ENCODE data around the gene PRR35.

The PRR35 gene

DNA sequence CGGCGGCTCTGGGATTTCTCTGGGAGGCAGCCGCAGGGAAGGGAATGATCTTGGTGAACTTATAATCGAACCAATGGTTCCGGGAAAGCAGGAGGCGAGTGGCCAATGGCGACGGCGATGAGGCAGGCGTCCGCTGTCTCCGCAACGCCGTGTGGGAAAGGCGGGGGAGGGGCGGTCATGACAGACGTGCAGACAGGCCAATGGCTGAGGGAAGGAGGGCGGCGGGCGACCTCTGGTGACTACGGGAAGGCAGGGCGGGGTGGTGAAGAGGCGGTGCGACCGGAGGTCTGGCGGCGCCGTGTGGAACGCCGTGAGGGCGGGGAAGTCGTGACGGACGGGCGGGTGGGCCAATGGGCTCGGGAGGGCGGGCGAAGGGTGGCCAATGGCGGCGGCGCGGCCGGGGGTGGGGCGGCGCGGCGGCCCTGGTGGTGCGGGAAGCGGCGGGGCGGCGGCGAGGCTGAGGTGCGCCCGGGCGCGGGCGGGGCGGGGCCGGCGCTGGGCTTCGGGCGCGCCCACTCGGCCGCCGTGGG is 29.5 kb downstream of the PRR35 start, which contains the start of gene RAB40C:
RAB40C (plus strand) TSS at position 409 of the 530 bp plus-strand sequence. CDS start 226 bp downstream, outside the sequence.
- no peaks in the 10 kb centered on the region for H3K9me3 ChIP-seq (ENCODE audit: control insufficient read depth in 1 of 2, low read length in 2 of 2)
- H3K4me1 ChIP-seq (ENCODE audit: control insufficient read depth in 1 of 2, insufficient read depth in 2 of 2, low read length in 2 of 2), result peaks cover 43 to 56% of the 10 kb centered on the region in 2 donors
- H3K36me3 ChIP-seq (ENCODE audit: control insufficient read depth in 1 of 2, insufficient read depth in 2 of 2, low read length in 2 of 2), result no peaks in the 10 kb centered on the region
- peak within 1 kb of the TSS; percentile 83 to 86 for H3K4me3 ChIP-seq (ENCODE audit: low read depth in 1 of 2, low read length in 2 of 2)
- H3K27ac ChIP-seq (ENCODE audit: low read depth, low read length), result peak within 1 kb of the TSS; percentile 97
- H3K9ac ChIP-seq (ENCODE audit: low read depth in 1 of 2, low read length in 2 of 2), result peak within 1 kb of the TSS; percentile 92 to 98
- H3K27me3 ChIP-seq (ENCODE audit: control insufficient read depth in 1 of 2, insufficient read depth in 2 of 2, low read length in 2 of 2), result peaks cover 3 to 6% of the 10 kb centered on the region in 2 donors

DNA sequence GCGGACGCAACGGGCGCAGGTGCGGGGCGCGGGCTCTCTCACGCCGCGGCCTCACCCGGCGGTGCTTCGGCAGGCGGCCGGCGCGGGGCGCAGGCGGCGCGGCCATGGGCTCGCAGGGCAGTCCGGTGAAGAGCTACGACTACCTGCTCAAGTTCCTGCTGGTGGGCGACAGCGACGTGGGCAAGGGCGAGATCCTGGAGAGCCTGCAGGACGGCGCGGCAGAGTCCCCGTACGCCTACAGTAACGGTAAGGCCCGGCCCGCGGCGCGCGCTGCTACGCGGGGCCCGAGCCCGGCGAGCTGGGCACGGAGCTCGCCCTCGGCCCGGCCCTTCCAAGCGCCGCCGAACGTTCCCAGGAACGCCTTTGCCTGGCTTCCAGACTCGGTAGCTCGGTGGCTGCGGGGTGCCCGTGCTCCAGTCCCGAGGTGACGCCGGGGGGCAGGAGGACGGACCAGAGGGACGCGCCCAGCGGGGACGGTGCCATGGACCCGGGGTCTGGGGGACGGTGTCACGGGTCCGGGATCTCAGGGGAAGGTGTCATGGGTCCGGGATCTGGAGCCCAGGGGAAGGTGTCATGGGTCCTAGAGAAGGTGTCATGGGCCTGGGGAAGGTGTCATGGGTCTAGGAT is 30.1 kb downstream of the PRR35 start:
- Histone ChIP-seq H3K4me3 (ENCODE audit: low read depth in 1 of 2, low read length in 2 of 2) (peak overlapping the region; percentile 79 to 86), H3K36me3 (ENCODE audit: control insufficient read depth in 1 of 2, insufficient read depth in 2 of 2, low read length in 2 of 2) (no peaks in the 10 kb centered on the region), H3K27me3 (ENCODE audit: control insufficient read depth in 1 of 2, insufficient read depth in 2 of 2, low read length in 2 of 2) (peaks cover 3 to 5% of the 10 kb centered on the region in 2 donors), H3K4me1 (ENCODE audit: control insufficient read depth in 1 of 2, insufficient read depth in 2 of 2, low read length in 2 of 2) (peaks cover 48 to 61% of the 10 kb centered on the region in 2 donors), H3K9ac (ENCODE audit: low read depth in 1 of 2, low read length in 2 of 2) (peak overlapping the region; percentile 92 to 98), H3K27ac (ENCODE audit: low read depth, low read length) (peak overlapping the region; percentile 87), H3K9me3 (ENCODE audit: control insufficient read depth in 1 of 2, low read length in 2 of 2) (no peaks in the 10 kb centered on the region)

DNA sequence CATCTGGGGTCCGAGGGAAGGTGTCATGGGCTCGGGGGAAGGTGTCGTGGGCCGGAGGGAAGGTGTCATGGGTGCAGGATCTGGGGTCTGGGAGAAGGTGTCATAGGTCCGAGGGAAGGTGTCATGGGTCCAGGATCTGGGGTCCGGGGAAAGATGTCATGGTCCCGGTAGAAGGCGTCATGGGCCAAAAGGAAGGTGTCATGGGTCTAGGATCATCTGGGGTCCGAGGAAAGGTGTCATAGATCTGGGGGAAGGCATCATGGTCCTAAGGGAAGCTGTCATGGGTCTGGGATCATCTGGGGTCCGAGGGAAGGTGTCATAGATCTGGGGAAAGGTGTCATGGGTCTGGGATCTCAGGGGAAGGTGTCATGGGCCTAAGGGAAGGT is 30.6 kb downstream of the PRR35 start:
- Histone ChIP-seq H3K27ac (ENCODE audit: low read depth, low read length) (peak overlapping the region; percentile 87), H3K9ac (ENCODE audit: low read depth in 1 of 2, low read length in 2 of 2) (peak overlapping the region; percentile 92 to 98), H3K4me1 (ENCODE audit: control insufficient read depth in 1 of 2, insufficient read depth in 2 of 2, low read length in 2 of 2) (peaks cover 52 to 61% of the 10 kb centered on the region in 2 donors), H3K27me3 (ENCODE audit: control insufficient read depth in 1 of 2, insufficient read depth in 2 of 2, low read length in 2 of 2) (peaks cover 0 to 3% of the 10 kb centered on the region in 2 donors), H3K9me3 (ENCODE audit: control insufficient read depth in 1 of 2, low read length in 2 of 2) (no peaks in the 10 kb centered on the region), H3K36me3 (ENCODE audit: control insufficient read depth in 1 of 2, insufficient read depth in 2 of 2, low read length in 2 of 2) (peaks cover 0 to under 1% of the 10 kb centered on the region in 2 donors), H3K4me3 (ENCODE audit: low read depth in 1 of 2, low read length in 2 of 2) (peak overlapping the region; percentile 79 to 86)

DNA sequence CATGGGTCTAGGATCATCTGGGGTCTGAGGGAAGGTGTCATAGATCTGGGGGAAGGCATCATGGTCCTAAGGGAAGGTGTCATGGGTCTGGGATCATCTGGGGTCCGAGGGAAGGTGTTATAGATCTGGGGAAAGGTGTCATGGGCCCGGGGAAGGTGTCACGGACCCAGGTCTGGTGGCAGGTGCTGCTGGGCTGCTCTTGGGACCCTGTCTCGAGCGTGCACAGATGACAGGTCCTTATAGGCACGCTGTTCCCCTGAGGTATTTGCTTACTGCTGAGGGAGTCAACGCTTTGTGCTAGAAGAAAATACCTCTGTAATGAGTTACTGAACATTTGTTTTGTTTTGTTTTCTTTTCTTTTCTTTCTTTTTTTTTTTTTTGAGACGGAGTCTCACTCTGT is 31.0 kb downstream of the PRR35 start:
- Histone ChIP-seq H3K27me3 (ENCODE audit: control insufficient read depth in 1 of 2, insufficient read depth in 2 of 2, low read length in 2 of 2) (peaks cover 0 to 1% of the 10 kb centered on the region in 2 donors), H3K9me3 (ENCODE audit: control insufficient read depth in 1 of 2, low read length in 2 of 2) (no peaks in the 10 kb centered on the region), H3K36me3 (ENCODE audit: control insufficient read depth in 1 of 2, insufficient read depth in 2 of 2, low read length in 2 of 2) (peaks cover 0 to 5% of the 10 kb centered on the region in 2 donors), H3K27ac (ENCODE audit: low read depth, low read length) (no peak overlapping the region), H3K4me1 (ENCODE audit: control insufficient read depth in 1 of 2, insufficient read depth in 2 of 2, low read length in 2 of 2) (peaks cover 56 to 61% of the 10 kb centered on the region in 2 donors), H3K4me3 (ENCODE audit: low read depth in 1 of 2, low read length in 2 of 2) (peak overlapping the region; percentile 79 to 86), H3K9ac (ENCODE audit: low read depth in 1 of 2, low read length in 2 of 2) (peak overlapping the region; percentile 92 to 98)

DNA sequence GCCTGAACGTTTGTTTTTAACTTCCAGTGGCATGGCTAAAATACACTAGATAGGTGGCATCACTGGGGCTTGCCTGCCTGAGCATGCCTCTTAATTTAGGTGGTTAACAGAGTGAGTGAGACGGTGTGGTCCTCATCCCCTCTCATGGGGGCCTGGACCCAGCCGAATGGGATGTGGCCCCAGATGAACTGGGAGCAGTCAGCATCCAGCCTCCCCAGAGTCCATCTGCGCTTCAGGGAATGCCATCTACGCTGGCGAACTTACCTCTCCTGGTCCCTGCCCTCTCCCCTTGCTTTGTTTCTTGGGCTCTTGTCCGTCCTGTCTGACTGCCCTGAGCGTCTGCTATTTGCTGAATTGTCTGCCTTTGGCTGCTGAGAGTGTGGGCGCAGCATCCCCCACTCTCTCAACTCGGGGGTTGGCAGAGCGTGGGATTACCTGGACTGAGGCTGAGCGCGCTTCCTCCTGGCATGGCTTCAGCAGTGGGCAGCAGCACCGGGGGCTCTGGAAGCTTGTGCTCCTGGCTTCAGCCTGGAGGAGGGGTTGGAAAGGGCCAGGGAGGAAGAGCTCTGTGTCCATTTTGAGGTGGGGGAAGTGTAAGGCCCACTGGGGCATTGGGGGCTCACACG is 31.8 kb downstream of the PRR35 start:
- H3K4me1 ChIP-seq (ENCODE audit: control insufficient read depth in 1 of 2, insufficient read depth in 2 of 2, low read length in 2 of 2), result peaks cover 61% of the 10 kb centered on the region in 2 donors
- peaks cover 0 to 13% of the 10 kb centered on the region in 2 donors for H3K36me3 ChIP-seq (ENCODE audit: control insufficient read depth in 1 of 2, insufficient read depth in 2 of 2, low read length in 2 of 2)
- no peaks in the 10 kb centered on the region for H3K9me3 ChIP-seq (ENCODE audit: control insufficient read depth in 1 of 2, low read length in 2 of 2)
- H3K27ac ChIP-seq (ENCODE audit: low read depth, low read length), result peak overlapping the region; percentile 92
- H3K9ac ChIP-seq (ENCODE audit: low read depth in 1 of 2, low read length in 2 of 2), result peak overlapping the region; percentile 70 to 92
- no peaks in the 10 kb centered on the region for H3K27me3 ChIP-seq (ENCODE audit: control insufficient read depth in 1 of 2, insufficient read depth in 2 of 2, low read length in 2 of 2)
- peak overlapping the region; percentile 15 to 41 for H3K4me3 ChIP-seq (ENCODE audit: low read depth in 1 of 2, low read length in 2 of 2)

DNA sequence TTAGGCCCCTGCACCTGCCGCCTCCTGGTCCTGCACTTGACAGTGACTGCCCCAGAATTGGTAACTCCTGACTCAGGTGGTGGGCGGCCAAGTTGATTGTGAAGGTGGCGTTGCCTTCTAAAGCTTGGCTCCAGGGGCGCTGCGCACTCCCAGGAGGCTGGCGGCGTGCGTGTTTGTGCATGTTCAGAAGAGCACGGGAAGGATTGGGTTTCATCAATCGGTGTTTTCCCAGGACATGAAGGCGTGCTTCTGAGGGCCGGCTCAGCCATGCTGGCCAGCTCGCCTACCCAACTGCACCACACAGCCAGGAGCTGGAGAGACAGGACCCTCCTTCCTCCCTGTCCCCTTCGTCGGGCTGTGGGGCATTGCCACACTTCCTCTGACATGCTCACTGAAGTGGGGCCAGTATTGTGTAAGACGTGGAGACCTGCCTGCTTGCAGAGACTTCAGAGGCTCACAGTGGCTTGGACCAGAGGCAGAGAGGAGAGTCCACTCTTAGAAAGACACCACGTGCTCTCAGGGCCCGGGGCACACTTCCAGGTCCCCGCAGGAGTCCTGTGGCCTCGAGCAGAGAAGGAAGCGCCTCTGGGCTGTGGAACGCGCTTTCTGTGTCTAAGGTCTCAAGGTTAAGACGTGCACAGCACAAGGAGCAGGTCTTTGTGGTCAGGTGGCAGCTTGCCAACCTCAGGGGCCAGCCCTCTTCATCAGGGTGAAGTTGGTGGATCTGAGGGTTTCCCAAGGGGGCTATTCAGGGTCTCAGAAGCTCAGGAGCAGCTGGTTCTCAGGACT is 32.5 kb downstream of the PRR35 start:
- H3K27me3 ChIP-seq (ENCODE audit: control insufficient read depth in 1 of 2, insufficient read depth in 2 of 2, low read length in 2 of 2), result no peaks in the 10 kb centered on the region
- peak overlapping the region; percentile 92 for H3K27ac ChIP-seq (ENCODE audit: low read depth, low read length)
- peak overlapping the region; percentile 70 to 92 for H3K9ac ChIP-seq (ENCODE audit: low read depth in 1 of 2, low read length in 2 of 2)
- peaks cover 0 to 16% of the 10 kb centered on the region in 2 donors for H3K36me3 ChIP-seq (ENCODE audit: control insufficient read depth in 1 of 2, insufficient read depth in 2 of 2, low read length in 2 of 2)
- H3K4me3 ChIP-seq (ENCODE audit: low read depth in 1 of 2, low read length in 2 of 2), result peak overlapping the region; percentile 15 to 41
- H3K9me3 ChIP-seq (ENCODE audit: control insufficient read depth in 1 of 2, low read length in 2 of 2), result no peaks in the 10 kb centered on the region
- peaks cover 53 to 58% of the 10 kb centered on the region in 2 donors for H3K4me1 ChIP-seq (ENCODE audit: control insufficient read depth in 1 of 2, insufficient read depth in 2 of 2, low read length in 2 of 2)

DNA sequence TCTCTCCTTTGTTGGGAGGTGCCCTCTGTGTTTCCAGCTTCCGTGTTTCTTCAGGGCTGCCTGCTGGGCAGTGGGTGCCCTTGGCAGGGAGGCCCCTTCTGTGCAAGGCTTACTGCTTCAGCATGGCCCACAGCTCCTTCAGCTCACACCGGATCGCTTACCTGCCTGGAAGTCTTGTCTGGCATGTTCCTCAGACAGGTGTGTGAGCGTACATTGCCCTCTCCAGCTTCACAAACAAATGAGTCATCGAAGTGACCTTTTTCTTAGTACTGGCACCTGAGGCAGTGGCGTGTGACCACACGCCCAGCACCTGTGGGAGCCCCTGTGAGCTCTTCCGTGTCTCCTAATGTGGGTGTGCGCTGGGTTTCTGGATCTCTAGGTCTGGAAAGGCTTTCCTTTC is 33.2 kb downstream of the PRR35 start:
- Histone ChIP-seq H3K27me3 (ENCODE audit: control insufficient read depth in 1 of 2, insufficient read depth in 2 of 2, low read length in 2 of 2) (no peaks in the 10 kb centered on the region), H3K36me3 (ENCODE audit: control insufficient read depth in 1 of 2, insufficient read depth in 2 of 2, low read length in 2 of 2) (peaks cover 0 to 16% of the 10 kb centered on the region in 2 donors), H3K9me3 (ENCODE audit: control insufficient read depth in 1 of 2, low read length in 2 of 2) (no peaks in the 10 kb centered on the region), H3K4me1 (ENCODE audit: control insufficient read depth in 1 of 2, insufficient read depth in 2 of 2, low read length in 2 of 2) (peaks cover 47 to 58% of the 10 kb centered on the region in 2 donors), H3K4me3 (ENCODE audit: low read depth in 1 of 2, low read length in 2 of 2) (peak overlapping the region; percentile 15 to 44), H3K27ac (ENCODE audit: low read depth, low read length) (peak overlapping the region; percentile 92), H3K9ac (ENCODE audit: low read depth in 1 of 2, low read length in 2 of 2) (peak overlapping the region; percentile 70 to 92)

DNA sequence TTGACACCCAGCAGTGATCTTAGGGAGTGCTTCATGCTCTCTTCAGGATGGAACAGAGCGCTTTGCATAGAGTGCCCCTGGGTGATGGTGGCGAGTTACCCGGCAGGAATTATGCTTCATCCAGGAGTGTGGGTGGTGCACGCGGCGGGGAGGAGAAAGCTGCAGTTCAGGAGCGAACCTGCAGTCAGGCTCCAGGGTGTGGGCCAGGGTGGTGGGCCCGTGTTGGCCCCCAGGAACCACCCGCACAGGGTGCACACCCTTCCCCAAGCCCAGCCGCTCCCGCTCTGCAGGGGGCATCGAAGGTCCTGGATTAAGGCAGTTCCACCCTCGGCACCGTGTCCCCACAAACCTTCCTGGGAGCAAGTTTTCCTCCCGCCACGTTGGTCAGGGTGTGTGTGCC is 33.6 kb downstream of the PRR35 start:
- peak overlapping the region; percentile 15 to 44 for H3K4me3 ChIP-seq (ENCODE audit: low read depth in 1 of 2, low read length in 2 of 2)
- H3K27me3 ChIP-seq (ENCODE audit: control insufficient read depth in 1 of 2, insufficient read depth in 2 of 2, low read length in 2 of 2), result no peaks in the 10 kb centered on the region
- peak overlapping the region; percentile 92 for H3K27ac ChIP-seq (ENCODE audit: low read depth, low read length)
- peaks cover 46 to 58% of the 10 kb centered on the region in 2 donors for H3K4me1 ChIP-seq (ENCODE audit: control insufficient read depth in 1 of 2, insufficient read depth in 2 of 2, low read length in 2 of 2)
- peak overlapping the region; percentile 65 to 92 for H3K9ac ChIP-seq (ENCODE audit: low read depth in 1 of 2, low read length in 2 of 2)
- no peaks in the 10 kb centered on the region for H3K9me3 ChIP-seq (ENCODE audit: control insufficient read depth in 1 of 2, low read length in 2 of 2)
- peaks cover 0 to 16% of the 10 kb centered on the region in 2 donors for H3K36me3 ChIP-seq (ENCODE audit: control insufficient read depth in 1 of 2, insufficient read depth in 2 of 2, low read length in 2 of 2)

DNA sequence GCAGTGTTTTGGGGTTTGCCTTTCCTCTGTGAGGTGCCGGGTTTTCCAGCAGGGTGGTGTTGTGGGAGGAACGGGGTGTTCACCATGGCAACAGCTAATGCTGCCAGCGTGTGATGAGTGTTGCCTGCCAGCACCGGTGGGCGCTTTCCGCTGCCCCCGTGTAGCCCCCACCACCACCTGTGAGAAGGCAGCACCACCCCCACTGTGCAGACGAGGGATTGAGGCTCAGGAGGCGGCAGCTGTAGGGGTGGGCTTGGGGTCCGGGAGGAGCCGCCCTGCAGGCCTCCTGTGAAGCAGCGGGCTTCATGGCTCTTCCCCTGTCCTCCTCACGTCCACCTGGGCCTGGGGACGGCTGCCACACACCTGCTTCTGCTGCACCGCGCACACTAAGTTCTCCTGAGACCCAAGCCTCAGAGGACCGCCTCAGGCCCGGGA is 34.9 kb downstream of the PRR35 start:
- Histone ChIP-seq H3K9me3 (ENCODE audit: control insufficient read depth in 1 of 2, low read length in 2 of 2) (no peaks in the 10 kb centered on the region), H3K4me1 (ENCODE audit: control insufficient read depth in 1 of 2, insufficient read depth in 2 of 2, low read length in 2 of 2) (peaks cover 46 to 58% of the 10 kb centered on the region in 2 donors), H3K36me3 (ENCODE audit: control insufficient read depth in 1 of 2, insufficient read depth in 2 of 2, low read length in 2 of 2) (peaks cover 0 to 25% of the 10 kb centered on the region in 2 donors), H3K27ac (ENCODE audit: low read depth, low read length) (no peak overlapping the region), H3K27me3 (ENCODE audit: control insufficient read depth in 1 of 2, insufficient read depth in 2 of 2, low read length in 2 of 2) (no peaks in the 10 kb centered on the region), H3K9ac (ENCODE audit: low read depth in 1 of 2, low read length in 2 of 2) (peak overlapping the region in 1 of 2 donors; percentile 92), H3K4me3 (ENCODE audit: low read depth in 1 of 2, low read length in 2 of 2) (no peak overlapping the region)
